ENCODE data around the gene LILRB2.

DNA sequence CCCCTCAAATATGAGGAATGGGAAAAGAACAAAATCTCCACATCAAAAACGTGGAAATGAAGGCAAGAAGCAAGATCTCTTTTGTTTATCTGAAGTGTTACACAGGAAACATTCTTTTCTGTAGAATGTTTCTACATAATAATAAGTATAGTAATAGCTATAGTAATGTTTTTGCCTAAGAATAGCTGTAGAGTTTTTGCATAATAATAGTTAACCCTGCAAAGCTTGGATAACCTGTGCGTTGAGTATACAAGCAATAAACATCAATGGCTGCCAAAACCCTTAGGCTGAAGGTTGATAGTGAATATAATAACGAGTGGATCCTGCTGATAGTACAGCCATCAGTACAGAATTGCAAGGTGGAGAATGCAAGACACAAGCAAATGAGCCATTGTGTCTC is 43.2 kb upstream of the LILRB2 start:
- TF ChIP-seq POLR2A (IDR thresholded peaks at IDR 0.05; ENCODE audit: low read depth, low read length) (no peak), POLR2AphosphoS5 (IDR thresholded peaks at IDR 0.05; ENCODE audit: low read depth, low read length) (no peak)
